OCI-LY1 (cell line): ENCODE measurements around the gene BORCS6.

Experiments
- H2AFZ ChIP-seq: fragments of 200-600 bp; sonication (generic), shearing (Covaris generic); 2 replicates; pipeline ENCODE4 v1.6.0; 2014; ENCODE audit warnings: antibody characterized with exemption, mild to moderate bottlenecking, low read length
- H3F3A ChIP-seq: fragments of 200-600 bp; sonication (generic), shearing (Covaris generic); 2 replicates; pipeline ENCODE4 v1.6.0; 2014; ENCODE audit warnings: mild to moderate bottlenecking, antibody characterized with exemption, low read length, moderate library complexity; ENCODE audit not compliant: insufficient read depth
- H3K27ac ChIP-seq: fragments of 200-600 bp; sonication (generic); 2 replicates; pipeline ENCODE4 v1.5.1; 2014; ENCODE audit warnings: low read length, mixed run types, mild to moderate bottlenecking, low read depth; ENCODE audit not compliant: poor library complexity, severe bottlenecking
- H3K27me3 ChIP-seq: fragments of 200-600 bp; sonication (generic); 2 replicates; pipeline ENCODE4 v1.6.0; 2014; ENCODE audit warnings: antibody characterized with exemption, mild to moderate bottlenecking, low read length, moderate library complexity; ENCODE audit not compliant: insufficient read depth
- H3K36me3 ChIP-seq: fragments of 200-600 bp; sonication (generic); 2 replicates; pipeline ENCODE4 v1.6.1; 2014; ENCODE audit warnings: mild to moderate bottlenecking, antibody characterized with exemption, low read length, moderate library complexity, mixed read lengths; ENCODE audit not compliant: insufficient read depth
- H3K4me1 ChIP-seq: fragments of 200-600 bp; sonication (generic); 2 replicates; pipeline ENCODE4 v1.5.1; 2014; ENCODE audit warnings: mild to moderate bottlenecking, low read length, moderate library complexity; ENCODE audit not compliant: insufficient read depth, severe bottlenecking
- H3K4me2 ChIP-seq: fragments of 200-600 bp; sonication (generic), shearing (Covaris generic); 2 replicates; pipeline ENCODE4 v1.6.1; 2014; ENCODE audit warnings: low read length
- H3K4me3 ChIP-seq: fragments of 200-600 bp; sonication (generic); 2 replicates; pipeline ENCODE4 v1.5.1; 2014; ENCODE audit warnings: low read length, low read depth, mild to moderate bottlenecking, mixed read lengths; ENCODE audit not compliant: poor library complexity, severe bottlenecking
- H3K79me2 ChIP-seq: fragments of 200-600 bp; shearing (Covaris generic); 2 replicates; pipeline ENCODE4 v1.6.1; 2016; ENCODE audit warnings: mixed run types, low read length, mixed read lengths; ENCODE audit not compliant: insufficient read depth
- H3K9ac ChIP-seq: fragments of 200-600 bp; sonication (generic), shearing (Covaris generic); 2 replicates; pipeline ENCODE4 v1.6.1; 2014; ENCODE audit warnings: mild to moderate bottlenecking, low read length, mixed read lengths
- H3K9me2 ChIP-seq: fragments of 200-600 bp; sonication (generic), shearing (Covaris generic); 2 replicates; pipeline ENCODE4 v1.6.1; 2014; ENCODE audit warnings: low read depth, mild to moderate bottlenecking, low read length, mixed read lengths
- H3K9me3 ChIP-seq: fragments of 200-600 bp; shearing (Covaris generic); 2 replicates; pipeline ENCODE4 v1.6.1; 2014; ENCODE audit warnings: low read length, mixed read lengths
- H4K20me1 ChIP-seq: fragments of 200-600 bp; sonication (generic), shearing (Covaris generic); 2 replicates; pipeline ENCODE4 v1.6.0; 2016; ENCODE audit warnings: mild to moderate bottlenecking, low read length; ENCODE audit not compliant: insufficient read depth
- EZH2 ChIP-seq: fragments of 200-600 bp; sonication (generic), shearing (Covaris generic); IDR thresholded peaks from 2 replicates; pipeline ENCODE4 v1.8.0; 2017; ENCODE audit warnings: borderline replicate concordance, mixed run types, mild to moderate bottlenecking, antibody characterized with exemption, low read length, moderate library complexity, mixed read lengths
- TF ChIP-seq, protein P1 (sequence below): fragments of 200-600 bp; sonication (generic), shearing (Covaris generic); IDR thresholded peaks from 2 replicates; pipeline ENCODE4 v1.5.1; 2017; ENCODE audit warnings: mild to moderate bottlenecking, antibody characterized with exemption, low read length, moderate library complexity, mixed read lengths

BORCS6 gene

DNA sequence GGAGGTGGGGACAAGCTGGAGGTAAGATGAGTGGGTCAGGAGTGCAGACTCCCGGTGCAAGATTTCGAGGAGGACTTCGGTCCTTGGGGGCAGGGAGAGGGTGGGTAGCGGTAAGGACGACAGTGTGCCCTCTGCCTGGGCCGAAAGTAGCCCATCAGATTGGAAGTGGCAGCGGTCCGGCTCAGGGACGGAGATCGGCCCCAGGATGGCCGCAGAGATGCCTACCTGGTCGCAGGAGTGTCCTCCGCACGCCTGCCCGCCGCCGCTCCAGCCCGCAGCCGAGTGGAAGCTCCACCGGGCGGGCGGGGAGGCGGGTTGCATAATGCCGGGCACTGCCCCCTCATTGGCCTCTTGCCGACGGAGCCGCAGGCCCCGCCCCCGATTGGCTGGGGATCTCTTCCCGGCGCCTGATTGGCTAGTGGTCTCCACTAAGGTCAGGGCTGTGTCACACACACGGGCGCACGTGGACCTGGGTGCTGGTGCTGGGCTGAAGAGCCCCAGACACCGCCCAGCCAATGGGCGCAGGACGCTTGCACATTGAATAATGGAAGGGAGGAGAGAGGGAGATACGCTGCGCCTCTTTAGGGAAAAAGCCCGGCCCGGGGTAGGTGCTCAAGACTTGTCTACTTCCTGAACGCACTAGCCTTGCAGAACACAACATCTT is 37.7 kb downstream of the BORCS6 start, which contains the start of gene PER1:
TSS of gene PER1 (minus strand) at position 293 of the 664 bp plus-strand sequence. CDS start 1,698 bp downstream, outside the sequence.
- H4K20me1 ChIP-seq, result no peaks in the 10 kb centered on the region
- H3K9me3 ChIP-seq, result no peaks in the 10 kb centered on the region
- no peaks in the 10 kb centered on the region for H3F3A ChIP-seq
- no peaks in the 10 kb centered on the region for H3K9me2 ChIP-seq
- peak within 1 kb of the TSS; percentile 63 for H3K27ac ChIP-seq
- peak within 1 kb of the TSS; percentile 77 for H3K4me2 ChIP-seq
- peaks cover 21% of the 10 kb centered on the region for H3K36me3 ChIP-seq
- no peaks in the 10 kb centered on the region for H3K27me3 ChIP-seq
- peak within 1 kb of the TSS; percentile 70 for H3K4me3 ChIP-seq
- H3K79me2 ChIP-seq, result no peaks in the 10 kb centered on the region
- peak within 1 kb of the TSS; percentile 66 for H3K9ac ChIP-seq
- TF ChIP-seq EZH2, result no peak
- TF ChIP-seq, protein P1, sequence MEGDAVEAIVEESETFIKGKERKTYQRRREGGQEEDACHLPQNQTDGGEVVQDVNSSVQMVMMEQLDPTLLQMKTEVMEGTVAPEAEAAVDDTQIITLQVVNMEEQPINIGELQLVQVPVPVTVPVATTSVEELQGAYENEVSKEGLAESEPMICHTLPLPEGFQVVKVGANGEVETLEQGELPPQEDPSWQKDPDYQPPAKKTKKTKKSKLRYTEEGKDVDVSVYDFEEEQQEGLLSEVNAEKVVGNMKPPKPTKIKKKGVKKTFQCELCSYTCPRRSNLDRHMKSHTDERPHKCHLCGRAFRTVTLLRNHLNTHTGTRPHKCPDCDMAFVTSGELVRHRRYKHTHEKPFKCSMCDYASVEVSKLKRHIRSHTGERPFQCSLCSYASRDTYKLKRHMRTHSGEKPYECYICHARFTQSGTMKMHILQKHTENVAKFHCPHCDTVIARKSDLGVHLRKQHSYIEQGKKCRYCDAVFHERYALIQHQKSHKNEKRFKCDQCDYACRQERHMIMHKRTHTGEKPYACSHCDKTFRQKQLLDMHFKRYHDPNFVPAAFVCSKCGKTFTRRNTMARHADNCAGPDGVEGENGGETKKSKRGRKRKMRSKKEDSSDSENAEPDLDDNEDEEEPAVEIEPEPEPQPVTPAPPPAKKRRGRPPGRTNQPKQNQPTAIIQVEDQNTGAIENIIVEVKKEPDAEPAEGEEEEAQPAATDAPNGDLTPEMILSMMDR, result no peak
- H3K4me1 ChIP-seq, result peaks cover 56% of the 10 kb centered on the region
- no peak within 1 kb of the TSS for H2AFZ ChIP-seq

GRCh38 chr17:8151641-8152111 is 38.3 kb downstream of the BORCS6 start:
- Histone ChIP-seq H2AFZ (no peak overlapping the region), H3K9me3 (no peaks in the 10 kb centered on the region), H3K4me3 (peak overlapping the region; percentile 70), H3K79me2 (no peaks in the 10 kb centered on the region), H3F3A (no peaks in the 10 kb centered on the region), H3K9me2 (no peaks in the 10 kb centered on the region), H3K27me3 (no peaks in the 10 kb centered on the region), H3K36me3 (peaks cover 27% of the 10 kb centered on the region), H3K4me1 (peaks cover 50% of the 10 kb centered on the region), H3K9ac (peak overlapping the region; percentile 66), H3K4me2 (peak overlapping the region; percentile 77), H3K27ac (peak overlapping the region; percentile 43), H4K20me1 (no peaks in the 10 kb centered on the region)
- no peak for TF ChIP-seq EZH2
- TF ChIP-seq, protein P1, result no peak

DNA sequence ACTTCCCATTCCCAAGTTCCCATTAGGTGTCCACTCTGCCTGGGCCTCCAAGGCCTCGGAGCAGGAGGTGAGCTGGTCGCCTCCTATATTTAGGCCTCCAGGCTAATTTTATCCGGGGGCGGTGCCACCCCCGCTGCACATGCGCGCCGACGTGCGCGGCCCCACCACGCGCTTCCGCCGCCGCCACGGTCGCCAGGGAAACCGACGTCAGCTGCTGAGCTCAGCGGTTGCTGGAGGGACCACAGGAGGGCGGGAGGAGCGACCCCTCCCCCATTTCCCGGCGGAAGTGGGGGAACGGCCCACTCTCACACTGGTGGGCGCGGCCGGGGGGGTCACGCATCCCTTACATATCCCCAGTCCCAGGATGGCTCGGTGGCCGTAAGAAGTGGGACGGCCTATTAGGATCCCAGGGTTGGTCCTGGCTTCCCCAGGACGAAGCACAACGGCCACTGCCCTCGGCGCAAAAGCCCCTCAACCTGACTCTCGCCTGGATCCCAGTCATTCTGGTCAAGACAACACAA is 38.8 kb downstream of the BORCS6 start:
- Histone ChIP-seq H3F3A (no peaks in the 10 kb centered on the region), H4K20me1 (no peaks in the 10 kb centered on the region), H3K4me1 (peaks cover 50% of the 10 kb centered on the region), H3K4me3 (peak overlapping the region; percentile 70), H2AFZ (no peak overlapping the region), H3K27me3 (no peaks in the 10 kb centered on the region), H3K9me2 (no peaks in the 10 kb centered on the region), H3K4me2 (peak overlapping the region; percentile 77), H3K9ac (peak overlapping the region; percentile 66), H3K27ac (peak overlapping the region; percentile 43), H3K79me2 (no peaks in the 10 kb centered on the region), H3K36me3 (peaks cover 32% of the 10 kb centered on the region), H3K9me3 (no peaks in the 10 kb centered on the region)
- TF ChIP-seq EZH2, result no peak
